Thoracic aorta (tissue), 2 donors: ENCODE data around the gene CMIP. TPM values are rescaled to one million over a fixed set of nuclear protein-coding genes. Genes with fewer than 3 reads are reported as not detected.

ENCODE experiments used
- ATAC-seq: fragments of 150-250 bp; one replicate; pipeline ENCODE4 v1.8.0; 2017; ENCODE audit warnings: low read depth; ENCODE audit not compliant: insufficient number of reproducible peaks, low FRiP score
- DNase-seq: peaks from one replicate; pipeline ENCODE4 v3.0.0-alpha.2; 2020; ENCODE audit warnings: low spot score
- H3K27ac ChIP-seq, 2 donors: fragments of 200-600 bp; sonication (generic); 1 replicate in 1 of 2; 2 replicates in 1 of 2; pipeline ENCODE4 v1.5.1; 2016; ENCODE audit warnings: mild to moderate bottlenecking in 2 of 2, moderate library complexity in 2 of 2
- H3K27me3 ChIP-seq: fragments of 200-600 bp; sonication (generic); replicated peaks from 2 replicates; pipeline ENCODE4 v1.6.0; 2016; ENCODE audit warnings: mild to moderate bottlenecking; ENCODE audit not compliant: insufficient read depth
- H3K36me3 ChIP-seq: fragments of 200-600 bp; sonication (generic); one replicate; pipeline ENCODE4 v1.5.1; 2016
- H3K4me1 ChIP-seq, 2 donors: fragments of 200-600 bp; sonication (generic); 1 replicate in 1 of 2; 2 replicates in 1 of 2; pipeline versions ENCODE4 v1.5.1 to v1.6.0; 2016; ENCODE audit warnings: low read depth in 2 of 2, mild to moderate bottlenecking in 1 of 2; ENCODE audit not compliant: control insufficient read depth in 1 of 2
- H3K4me3 ChIP-seq: fragments of 200-600 bp; sonication (generic); 2 replicates; pipeline ENCODE4 v1.5.1; 2016; ENCODE audit warnings: mild to moderate bottlenecking
- H3K9me3 ChIP-seq: fragments of 200-600 bp; sonication (generic); 2 replicates; pipeline ENCODE4 v1.5.1; 2016
- CTCF ChIP-seq: fragments of 200-600 bp; sonication (generic); IDR thresholded peaks from one replicate; pipeline ENCODE4 v1.5.1; 2019; ENCODE audit warnings: antibody characterized with exemption
- total RNA-seq, 2 donors: library from RNA; depleted of rRNA; stranded (reverse); fragments of >200 nt; gene quantifications; one replicate each; pipeline versions ENCODE4 v1.1.0 to v1.2.3, GENCODE V29; 2016

The CMIP gene
- total RNA-seq, 2 donors from 2014 or later = 20.8 to 46.8 TPM

GRCh38 chr16:81457326-81458133 lies 12.9 kb downstream of the CMIP start:
- no peak for TF ChIP-seq CTCF
- no peaks in the 10 kb centered on the region for H3K36me3 ChIP-seq
- H3K9me3 ChIP-seq = no peaks in the 10 kb centered on the region
- H3K27ac ChIP-seq = no peak overlapping the region
- peaks cover 0 to 3% of the 10 kb centered on the region in 2 donors for H3K4me1 ChIP-seq
- no peak for DNase-seq
- no peak overlapping the region for H3K4me3 ChIP-seq
- no peaks in the 10 kb centered on the region for H3K27me3 ChIP-seq
- ATAC-seq = no peak

DNA sequence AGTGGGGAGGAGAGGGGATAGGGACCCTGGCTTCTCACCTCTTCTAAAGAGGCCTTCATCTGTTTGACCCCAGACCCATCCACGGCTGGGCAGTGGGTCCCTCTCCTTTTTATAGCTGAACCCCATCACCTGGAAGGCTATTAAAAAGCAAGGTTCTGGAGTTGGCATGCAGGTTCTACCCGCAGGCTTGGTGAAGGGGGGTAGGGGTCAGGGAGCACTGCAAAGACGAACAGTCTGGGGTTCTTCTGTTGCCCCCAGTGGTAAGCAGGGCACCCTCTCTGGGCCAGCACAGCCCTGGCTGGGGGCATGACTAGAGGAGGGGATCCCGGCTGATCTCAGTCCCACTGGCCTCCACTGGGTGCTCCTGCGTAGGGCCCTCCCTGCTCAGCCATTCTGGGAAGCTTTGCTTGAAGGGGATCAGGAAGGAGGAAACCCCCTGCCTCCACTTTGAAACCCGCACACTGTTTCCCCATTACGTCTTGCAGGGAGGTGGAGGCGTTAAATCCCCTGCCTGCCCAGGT lies 13.6 kb downstream of the CMIP start:
- Histone ChIP-seq H3K4me3 (no peak overlapping the region), H3K4me1 (peaks cover 0 to 3% of the 10 kb centered on the region in 2 donors), H3K9me3 (no peaks in the 10 kb centered on the region), H3K27ac (no peak overlapping the region), H3K27me3 (no peaks in the 10 kb centered on the region), H3K36me3 (no peaks in the 10 kb centered on the region)
- ATAC-seq (no peak), DNase-seq (no peak)
- no peak for TF ChIP-seq CTCF

DNA sequence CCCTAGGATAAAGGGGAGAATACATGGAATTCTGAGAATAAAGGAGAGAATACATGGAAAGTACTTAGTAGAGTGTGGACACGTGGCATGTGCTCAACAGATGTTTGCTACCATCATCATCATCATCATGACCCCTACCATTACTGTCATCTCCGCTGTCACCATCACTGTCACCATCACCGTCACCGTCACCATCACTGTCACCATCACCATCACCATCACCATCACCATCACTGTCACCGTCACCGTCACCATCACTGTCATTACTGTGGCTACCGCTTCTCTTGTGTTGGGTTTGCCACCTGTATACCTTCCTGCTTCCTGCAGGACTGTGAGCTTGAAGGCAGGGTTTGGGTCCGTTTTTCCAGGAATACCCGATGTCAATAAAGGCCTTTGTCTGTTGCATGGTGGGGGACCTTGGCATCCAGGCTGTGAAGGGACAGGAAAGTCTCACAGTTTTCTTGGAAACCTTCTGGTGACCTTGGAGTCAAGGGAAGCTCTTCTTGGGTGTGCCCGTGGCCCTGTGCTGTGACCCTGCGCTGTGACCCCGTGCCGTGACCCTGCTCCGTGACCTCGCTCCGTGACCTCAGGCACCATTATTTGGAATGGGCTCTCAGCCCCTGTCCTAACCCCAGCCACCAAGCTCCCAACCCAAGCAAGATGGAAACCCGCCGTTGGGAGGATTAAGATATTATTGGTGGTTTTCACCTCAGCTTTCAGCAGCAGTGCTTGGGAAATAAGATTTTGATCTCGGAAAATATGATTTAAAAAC lies 14.4 kb downstream of the CMIP start:
- ATAC-seq = no peak
- TF ChIP-seq CTCF = no peak
- DNase-seq = no peak
- H3K4me1 ChIP-seq = peaks cover 0 to 3% of the 10 kb centered on the region in 2 donors
- no peaks in the 10 kb centered on the region for H3K27me3 ChIP-seq
- H3K27ac ChIP-seq = no peak overlapping the region
- H3K4me3 ChIP-seq = no peak overlapping the region
- H3K36me3 ChIP-seq = no peaks in the 10 kb centered on the region
- H3K9me3 ChIP-seq = no peaks in the 10 kb centered on the region

- no peak for TF ChIP-seq CTCF
- Histone ChIP-seq H3K27me3 (no peaks in the 10 kb centered on the region), H3K4me1 (peaks cover 0 to 3% of the 10 kb centered on the region in 2 donors), H3K36me3 (no peaks in the 10 kb centered on the region), H3K9me3 (no peaks in the 10 kb centered on the region), H3K4me3 (no peak overlapping the region), H3K27ac (no peak overlapping the region)
- DNase-seq (no peak), ATAC-seq (no peak)
Measured at GRCh38 chr16:81460075-81460474, 15.5 kb downstream of the CMIP start.

GRCh38 chr16:81461243-81461642 lies 16.6 kb downstream of the CMIP start:
- H3K36me3 ChIP-seq = no peaks in the 10 kb centered on the region
- no peaks in the 10 kb centered on the region for H3K9me3 ChIP-seq
- ATAC-seq = no peak
- peaks cover 0 to 3% of the 10 kb centered on the region in 2 donors for H3K4me1 ChIP-seq
- no peaks in the 10 kb centered on the region for H3K27me3 ChIP-seq
- no peak for DNase-seq
- H3K27ac ChIP-seq = no peak overlapping the region
- TF ChIP-seq CTCF = no peak
- no peak overlapping the region for H3K4me3 ChIP-seq
